Measurements from ENCODE around the gene ZBTB8OS.
"Not testable (repeated sequence)": the region's sequence is repeated elsewhere in the genome, so short reads cannot be mapped to it uniquely, and the experiment has no call there.

The ZBTB8OS gene

DNA sequence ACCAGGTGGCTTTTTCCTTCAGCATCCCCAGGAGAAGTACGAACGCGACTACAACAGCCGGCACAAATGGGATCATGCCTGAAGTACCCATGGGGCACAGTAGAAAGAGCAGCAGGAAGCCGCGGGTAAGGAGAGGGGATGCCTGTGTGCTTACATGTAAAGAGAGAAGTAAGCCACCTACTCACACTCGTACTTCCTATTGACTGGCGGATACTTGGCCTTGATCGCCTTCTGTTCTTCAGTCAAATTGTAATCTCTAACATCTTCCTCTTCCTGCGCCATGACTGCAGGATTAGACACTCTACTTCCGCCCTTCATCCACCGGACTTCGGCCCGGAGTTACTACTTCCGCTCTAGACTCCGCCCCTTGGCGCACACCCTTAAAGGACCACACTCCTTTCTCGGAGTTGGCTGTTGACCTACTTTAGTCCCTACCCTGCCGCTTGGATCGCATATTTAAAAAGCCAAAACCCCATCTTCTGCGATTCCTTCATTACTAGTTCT is at the start of gene ZBTB8OS:
Gene ZBTB8OS, minus strand, starts transcription at position 303 of the 504 bp plus-strand sequence. Its CDS starts 21 bp downstream, at position 282.
- CTCF ChIA-PET: interaction anchor here (1.0 kb wide), 3 partner anchors 10 to 21 kb away, joined by 3 to 4 read pairs (median 3); no protein-coding TSS in a partner anchor
- POLR2A ChIA-PET: interaction anchor here (0.8 to 1.4 kb wide), 8 partner anchors 11 to 256 kb away, joined by 3 to 10 read pairs (median 4); partner anchors contain the start of genes BSDC1 and SYNC
- DNase-seq (ENCODE audit: low read depth, low spot score): peak; percentile 56
- TF ChIP-seq, protein P1, sequence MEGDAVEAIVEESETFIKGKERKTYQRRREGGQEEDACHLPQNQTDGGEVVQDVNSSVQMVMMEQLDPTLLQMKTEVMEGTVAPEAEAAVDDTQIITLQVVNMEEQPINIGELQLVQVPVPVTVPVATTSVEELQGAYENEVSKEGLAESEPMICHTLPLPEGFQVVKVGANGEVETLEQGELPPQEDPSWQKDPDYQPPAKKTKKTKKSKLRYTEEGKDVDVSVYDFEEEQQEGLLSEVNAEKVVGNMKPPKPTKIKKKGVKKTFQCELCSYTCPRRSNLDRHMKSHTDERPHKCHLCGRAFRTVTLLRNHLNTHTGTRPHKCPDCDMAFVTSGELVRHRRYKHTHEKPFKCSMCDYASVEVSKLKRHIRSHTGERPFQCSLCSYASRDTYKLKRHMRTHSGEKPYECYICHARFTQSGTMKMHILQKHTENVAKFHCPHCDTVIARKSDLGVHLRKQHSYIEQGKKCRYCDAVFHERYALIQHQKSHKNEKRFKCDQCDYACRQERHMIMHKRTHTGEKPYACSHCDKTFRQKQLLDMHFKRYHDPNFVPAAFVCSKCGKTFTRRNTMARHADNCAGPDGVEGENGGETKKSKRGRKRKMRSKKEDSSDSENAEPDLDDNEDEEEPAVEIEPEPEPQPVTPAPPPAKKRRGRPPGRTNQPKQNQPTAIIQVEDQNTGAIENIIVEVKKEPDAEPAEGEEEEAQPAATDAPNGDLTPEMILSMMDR (IDR thresholded peaks at IDR 0.05; ENCODE audit: insufficient read depth, low read length, missing control alignments): no peak
- peak within 1 kb of the TSS; percentile 76 for H3K4me3 ChIP-seq (ENCODE audit: low read depth, low read length)

DNA sequence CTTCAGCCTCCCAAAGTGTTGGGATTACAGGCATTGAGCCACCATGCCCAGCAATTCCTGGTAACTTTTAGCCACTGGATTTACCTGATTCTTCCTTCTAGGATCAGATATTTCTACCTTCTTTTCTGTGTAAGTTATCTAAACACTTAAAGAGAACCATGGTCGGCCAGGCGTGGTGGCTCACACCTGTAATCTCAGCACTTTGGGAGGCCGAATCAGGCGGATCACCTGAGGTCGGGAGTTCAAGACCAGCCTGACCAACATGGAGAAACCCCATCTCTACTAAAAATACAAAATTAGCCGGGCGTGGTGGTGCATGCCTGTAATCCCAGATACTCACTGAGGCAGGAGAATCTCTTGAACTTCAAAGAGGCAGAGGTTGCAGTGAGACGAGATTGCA is 46.6 kb upstream of the ZBTB8OS start:
- H3K4me3 ChIP-seq (ENCODE audit: low read depth, low read length); DNase-seq (ENCODE audit: low read depth, low spot score); POLR2A ChIA-PET: not testable (repeated sequence)
- CTCF ChIA-PET: interaction anchor here (1.9 kb wide), 1 partner anchor 76 kb away, joined by 7 read pairs; no protein-coding TSS in a partner anchor

DNA sequence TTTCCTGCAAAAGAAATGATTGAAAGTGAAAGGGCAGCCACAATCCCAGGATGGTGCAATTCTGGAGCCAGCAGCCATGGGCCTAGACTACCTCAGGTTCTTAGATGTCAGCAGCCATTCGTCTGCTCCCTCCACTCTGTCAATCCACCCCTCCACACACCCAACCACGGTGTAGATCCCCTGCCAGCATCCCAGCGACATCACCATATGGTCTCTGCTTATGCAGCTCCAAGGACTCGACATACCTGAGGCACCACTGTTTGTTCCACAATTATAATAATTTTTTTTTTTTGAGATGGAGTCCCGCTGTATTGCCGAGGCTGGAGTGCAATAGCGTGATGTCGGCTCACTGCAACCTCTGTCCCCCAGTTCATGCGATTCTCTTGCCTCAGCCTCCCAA is 45.7 kb upstream of the ZBTB8OS start:
- TF ChIP-seq, protein P1 (IDR thresholded peaks at IDR 0.05; ENCODE audit: insufficient read depth, low read length, missing control alignments): no peak
- CTCF ChIA-PET: no interaction called here
- POLR2A ChIA-PET: no interaction called here
- H3K4me3 ChIP-seq (ENCODE audit: low read depth, low read length): no peak overlapping the region
- no peak for DNase-seq (ENCODE audit: low read depth, low spot score)

DNA sequence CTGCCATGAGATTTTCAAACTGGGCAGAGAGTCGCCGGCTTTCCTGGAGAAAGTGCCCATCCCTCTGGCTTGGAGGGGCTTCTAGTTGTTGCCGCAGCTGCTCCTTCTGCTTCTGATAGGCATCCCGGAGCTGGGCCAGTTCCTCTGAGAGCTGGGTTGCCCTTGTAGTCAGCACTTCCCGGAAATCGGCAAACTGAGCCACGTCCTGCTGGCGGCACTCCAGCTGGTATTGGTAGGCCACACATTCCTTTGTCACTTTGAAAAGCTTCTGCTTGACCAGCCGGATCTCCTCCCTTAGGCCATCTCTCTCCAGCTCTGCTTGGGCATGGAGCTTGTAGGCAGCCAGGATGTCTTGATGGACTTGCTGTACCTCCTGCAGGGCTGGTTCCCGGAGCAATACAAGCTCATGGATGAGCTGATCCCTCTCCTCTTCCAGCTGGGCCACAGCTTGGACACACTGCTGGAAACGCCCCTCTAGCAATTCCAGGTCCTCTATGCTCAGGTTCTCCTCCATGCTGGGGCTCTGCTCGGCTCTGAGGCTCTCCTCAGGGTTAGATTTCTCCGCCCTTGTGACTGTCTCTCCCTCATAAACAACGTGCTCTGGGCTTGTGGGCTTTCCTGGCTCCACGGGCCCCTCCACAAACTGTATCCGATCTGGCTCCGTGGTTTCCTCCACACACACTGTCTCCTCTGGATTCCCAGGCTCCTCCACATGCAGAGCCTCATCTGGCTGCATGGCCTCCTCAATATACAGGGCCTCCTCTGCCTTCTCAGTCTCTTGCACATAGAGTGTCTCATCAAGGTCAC is 45.0 kb upstream of the ZBTB8OS start:
- CTCF ChIA-PET: interaction anchor here (1.0 to 1.3 kb wide), 2 partner anchors 17 to 78 kb away, joined by 4 to 6 read pairs; no protein-coding TSS in a partner anchor
- POLR2A ChIA-PET: interaction anchor here (0.6 to 2.5 kb wide), 4 partner anchors 8 to 78 kb away, joined by 3 to 17 read pairs (median 4); partner anchors contain the start of gene SYNC
- TF ChIP-seq, protein P1 (IDR thresholded peaks at IDR 0.05; ENCODE audit: insufficient read depth, low read length, missing control alignments): no peak
- DNase-seq (ENCODE audit: low read depth, low spot score): no peak
- no peak overlapping the region for H3K4me3 ChIP-seq (ENCODE audit: low read depth, low read length)

DNA sequence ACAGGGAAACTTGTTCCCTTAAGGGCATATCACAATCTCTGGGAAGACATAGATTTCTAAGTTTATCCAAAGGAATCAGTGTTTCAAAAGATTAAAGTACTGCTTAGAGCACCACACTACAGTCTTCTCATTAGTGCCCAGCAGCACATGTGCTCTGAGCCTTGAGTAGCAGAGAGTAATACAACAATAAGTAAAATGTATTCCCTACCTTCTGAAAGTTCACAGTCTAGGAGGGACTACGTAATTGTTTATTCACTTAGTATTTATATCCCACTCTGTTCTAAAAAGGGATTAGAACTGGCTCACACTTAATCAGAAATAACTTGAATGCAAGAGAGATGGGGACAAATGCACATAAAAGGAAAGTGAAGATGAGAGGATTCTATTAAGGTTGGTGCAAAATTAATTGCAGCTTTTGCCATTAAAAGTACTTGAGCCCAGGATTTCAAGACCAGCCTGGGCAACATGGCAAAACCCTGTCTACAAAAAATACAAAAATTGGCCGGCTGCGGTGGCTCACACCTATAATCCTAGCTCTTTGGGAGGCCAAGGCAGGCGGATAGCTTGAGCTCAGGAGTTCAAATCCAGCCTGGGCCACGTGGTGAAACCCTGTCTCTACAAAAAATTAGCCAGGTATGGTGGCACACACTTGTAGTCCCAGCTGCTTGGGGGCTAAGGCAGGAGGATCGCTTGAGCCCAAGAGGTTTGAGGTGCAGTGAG is 43.3 kb upstream of the ZBTB8OS start:
- ChIA-PET POLR2A (interaction anchor here (2.5 kb wide), 1 partner anchor 10 kb away, joined by 17 read pairs; the partner anchor contains the start of gene SYNC), CTCF (interaction anchor here (1.1 to 1.2 kb wide), 2 partner anchors 63 to 173 kb away, joined by 3 to 5 read pairs; no protein-coding TSS in a partner anchor)
- no peak overlapping the region for H3K4me3 ChIP-seq (ENCODE audit: low read depth, low read length)
- TF ChIP-seq, protein P1 (IDR thresholded peaks at IDR 0.05; ENCODE audit: insufficient read depth, low read length, missing control alignments): no peak
- no peak for DNase-seq (ENCODE audit: low read depth, low spot score)

DNA sequence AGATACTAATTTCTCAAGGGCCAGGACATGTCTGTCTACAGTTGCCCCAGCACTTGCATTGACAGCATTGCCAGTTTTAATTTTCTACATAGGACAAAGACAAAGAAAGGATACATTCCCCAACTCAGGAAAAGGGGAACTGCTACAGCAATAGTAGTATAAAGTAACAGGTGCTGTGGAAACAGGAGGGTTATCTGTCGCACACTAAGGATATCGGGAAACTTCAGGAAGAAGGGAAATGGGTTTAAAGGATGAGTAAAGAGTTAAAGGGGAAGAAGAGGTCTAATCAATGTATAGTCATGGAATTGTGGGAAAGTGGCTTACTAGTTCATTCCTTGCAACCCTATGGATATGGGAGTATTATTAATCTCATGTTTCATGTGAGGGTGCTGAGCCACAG is 36.0 kb upstream of the ZBTB8OS start:
- POLR2A ChIA-PET: interaction anchor here (1.2 kb wide), 1 partner anchor 11 kb away, joined by 4 read pairs; no protein-coding TSS in a partner anchor
- TF ChIP-seq, protein P1 (IDR thresholded peaks at IDR 0.05; ENCODE audit: insufficient read depth, low read length, missing control alignments): no peak
- CTCF ChIA-PET: interaction anchor here (1.5 to 4.2 kb wide), 2 partner anchors 87 to 166 kb away, joined by 6 to 16 read pairs; no protein-coding TSS in a partner anchor
- DNase-seq (ENCODE audit: low read depth, low spot score): no peak
- H3K4me3 ChIP-seq (ENCODE audit: low read depth, low read length): no peak overlapping the region
